ENCODE measurements around the gene MAD1L1. TPM values are rescaled to one million over a fixed set of nuclear protein-coding genes. Genes with fewer than 3 reads are reported as not detected.
"Not testable (repeated sequence)": the region's sequence is repeated elsewhere in the genome, so short reads cannot be mapped to it uniquely, and the experiment has no call there.

Gene MAD1L1
- total and polyA plus RNA-seq, 2 of the 8 experiments (the other 6 are each of a cell fraction or from before 2014, with no cell fraction given) = 40.4 to 44.6 TPM

GRCh38 chr7:1826931-1827330 is 405.8 kb downstream of the MAD1L1 start:
- H3K4me1 ChIP-seq (replicated peaks in 1 of 4; ENCODE audit: control insufficient read depth in 3 of 4, insufficient read depth in 4 of 4, low read length in 3 of 4); H3K4me2 ChIP-seq (ENCODE audit: insufficient read depth in 1 of 2, low read depth in 2 of 2, low read length in 2 of 2); H3K9me3 ChIP-seq (ENCODE audit: insufficient read depth in 2 of 2, low read depth in 1 of 2, low read length in 1 of 2); H3K36me3 ChIP-seq (ENCODE audit: control insufficient read depth in 2 of 4, insufficient read depth in 4 of 4, low read length in 3 of 4); POLR2A ChIA-PET (ENCODE audit: partially characterized antibody); H4K20me1 ChIP-seq (replicated peaks in 1 of 2; ENCODE audit: control insufficient read depth in 1 of 2, insufficient read depth in 2 of 2, low read length in 2 of 2); H3K9ac ChIP-seq (replicated peaks in 1 of 4; ENCODE audit: extremely low read depth in 1 of 4, low read depth in 3 of 4, low read length in 3 of 4); H4K8ac ChIP-seq (ENCODE audit: extremely low read depth, insufficient read depth, low read length); H2BK120ac ChIP-seq (replicated peaks; ENCODE audit: low read depth, low read length); H3K79me2 ChIP-seq (ENCODE audit: control insufficient read depth in 1 of 2, insufficient read depth in 2 of 2, low read length in 2 of 2); H2AFZ ChIP-seq (ENCODE audit: low read length); CTCF ChIA-PET (ENCODE audit: partially characterized antibody); H3K4ac ChIP-seq (replicated peaks; ENCODE audit: insufficient read length, low read depth, low read length); H3K27ac ChIP-seq (ENCODE audit: low read depth, low read length); H3K23ac ChIP-seq (ENCODE audit: insufficient read length); H3K23me2 ChIP-seq (ENCODE audit: low read depth, low read length); H3K4me3 ChIP-seq (ENCODE audit: extremely low read depth in 1 of 4, insufficient read depth in 2 of 4, low read depth in 3 of 4, low read length in 4 of 4); H3K18ac ChIP-seq (ENCODE audit: extremely low read depth, low read length); FAIRE-seq; H2BK20ac ChIP-seq (ENCODE audit: low read length); H3K56ac ChIP-seq (replicated peaks; ENCODE audit: insufficient read length, low read depth, low read length); H4K91ac ChIP-seq (replicated peaks; ENCODE audit: insufficient read length, low read length); H2BK12ac ChIP-seq (ENCODE audit: low read depth, low read length); H2BK15ac ChIP-seq (ENCODE audit: low read length); H2AK5ac ChIP-seq (ENCODE audit: low read depth, low read length); H2BK5ac ChIP-seq (ENCODE audit: low read depth, low read length); H3K79me1 ChIP-seq (ENCODE audit: low read depth, low read length); H3K14ac ChIP-seq (ENCODE audit: insufficient read length); H4K5ac ChIP-seq (ENCODE audit: insufficient read length, low read depth, low read length); H3K27me3 ChIP-seq (replicated peaks in 1 of 4; ENCODE audit: control insufficient read depth in 3 of 4, extremely low read depth in 1 of 4, insufficient read depth in 3 of 4, low read length in 3 of 4): not testable (repeated sequence)
- WGBS, 2 experiments (ENCODE audit: extremely low coverage in 1 of 2, insufficient coverage in 1 of 2, insufficient read length in 1 of 2, insufficient replicate concordance in 2 of 2, low coverage in 1 of 2, low lambda C conversion rate in 2 of 2, missing lambda C conversion rate in 1 of 2) = 67% methylated on average over 4 of the region's 21 CpGs; no CpG with 5 or more reads in 1 of the 2 experiments
- DNase-seq (ENCODE audit: low read depth in 1 of 2, low spot score in 2 of 2) = peak in 1 of 2 experiments; percentile 39
